ENCODE measurements around the gene SH3BP2.

GRCh38 chr4:2787230-2788100, 5.4 kb upstream of the SH3BP2 start:
- TF ChIP-seq CTCF (conservative IDR thresholded peaks at IDR 0.05) (no peak), EZH2 (IDR thresholded peaks at IDR 0.05; ENCODE audit: low read depth) (no peak)

Data from PC-9 (cell line).